ENCODE results near the gene MUC16. TPM values are rescaled to one million over a fixed set of nuclear protein-coding genes. Genes with fewer than 3 reads are reported as not detected.

MUC16 gene
- total and polyA plus RNA-seq, 4 donors, result under 0.01 TPM; not detected in 3

GRCh38 chr19:9010693-9011092, 484 bp upstream of the MUC16 start:
- H3K27me3 ChIP-seq (ENCODE audit: control insufficient read depth in 4 of 4, insufficient read depth in 4 of 4, low read length in 3 of 4), result peaks cover 0 to 3% (median 0%) of the 10 kb centered on the region in 4 donors
- H3K4me1 ChIP-seq (ENCODE audit: control insufficient read depth in 4 of 4, insufficient read depth in 4 of 4, low read length in 3 of 4), result no peaks in the 10 kb centered on the region
- H3K9me3 ChIP-seq (ENCODE audit: control insufficient read depth in 4 of 4, low read length in 3 of 4), result no peaks in the 10 kb centered on the region
- 69% methylated on average over 12 of the region's 12 CpGs for WGBS
- H3K9ac ChIP-seq (ENCODE audit: low read depth in 1 of 2, low read length in 2 of 2), result no peak overlapping the region
- H3K36me3 ChIP-seq (ENCODE audit: control insufficient read depth in 4 of 4, insufficient read depth in 3 of 4, low read depth in 1 of 4, low read length in 3 of 4), result no peaks in the 10 kb centered on the region
- no peak for TF ChIP-seq JUND (IDR thresholded peaks at IDR 0.05)
- TF ChIP-seq ZBTB33 (IDR thresholded peaks at IDR 0.05), result no peak
- no peak for TF ChIP-seq HNF4G (IDR thresholded peaks at IDR 0.05)
- no peak overlapping the region for H3K4me3 ChIP-seq (ENCODE audit: low read depth in 1 of 3, low read length in 3 of 3)
- no peak for DNase-seq (ENCODE audit: low spot score)
- no peak overlapping the region for H3K27ac ChIP-seq (ENCODE audit: low read depth in 1 of 2, low read length in 2 of 2)

DNA sequence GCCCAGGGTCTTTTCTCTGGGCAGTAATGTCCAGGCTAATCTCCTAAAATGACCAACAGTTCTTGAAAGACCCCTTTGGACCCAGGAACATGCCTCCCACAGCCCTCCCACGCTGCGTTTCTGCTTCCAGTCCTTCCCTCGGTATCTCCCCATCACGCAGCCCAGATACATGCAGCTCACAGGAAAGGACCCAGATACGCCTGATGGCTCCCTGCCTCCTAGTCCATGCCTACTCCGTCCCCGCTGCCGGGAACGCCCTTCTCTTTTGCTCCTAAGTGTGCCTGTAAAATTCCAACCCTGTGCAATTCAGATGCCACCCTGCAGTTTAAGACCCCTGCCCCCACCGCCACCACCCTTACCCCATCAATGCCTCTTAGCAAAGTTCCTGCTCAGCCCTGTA, 778 bp downstream of the MUC16 start:
- WGBS, result 70% methylated on average over 10 of the region's 10 CpGs
- no peaks in the 10 kb centered on the region for H3K36me3 ChIP-seq (ENCODE audit: control insufficient read depth in 4 of 4, insufficient read depth in 3 of 4, low read depth in 1 of 4, low read length in 3 of 4)
- TF ChIP-seq NR2F2 (IDR thresholded peaks at IDR 0.05) (no peak), FOXA2 (IDR thresholded peaks at IDR 0.05) (no peak), ZBTB33 (IDR thresholded peaks at IDR 0.05) (no peak), RXRA (IDR thresholded peaks at IDR 0.05) (no peak), GABPA (IDR thresholded peaks at IDR 0.05 in 1 of 2, conservative IDR thresholded peaks at IDR 0.05 in 1 of 2) (no peak), HNF4A (conservative IDR thresholded peaks at IDR 0.05) (no peak), YY1 (IDR thresholded peaks at IDR 0.05) (no peak), TAF1 (conservative IDR thresholded peaks at IDR 0.05) (no peak), CTCF (IDR thresholded peaks at IDR 0.05; ENCODE audit: low read depth, low read length, missing input control) (no peak), EGR1 (IDR thresholded peaks at IDR 0.05; ENCODE audit: low read depth in 2 of 2) (no peak), REST (IDR thresholded peaks at IDR 0.05) (no peak), ATF3 (IDR thresholded peaks at IDR 0.05) (no peak), RAD21 (IDR thresholded peaks at IDR 0.05) (no peak), HNF4G (IDR thresholded peaks at IDR 0.05) (no peak), FOXA1 (IDR thresholded peaks at IDR 0.05) (no peak)
- H3K27me3 ChIP-seq (ENCODE audit: control insufficient read depth in 4 of 4, insufficient read depth in 4 of 4, low read length in 3 of 4), result peaks cover 0 to 3% (median 0%) of the 10 kb centered on the region in 4 donors
- H3K9me3 ChIP-seq (ENCODE audit: control insufficient read depth in 4 of 4, low read length in 3 of 4), result peaks cover 0 to under 1% (median 0%) of the 10 kb centered on the region in 4 donors
- no peak overlapping the region for H3K27ac ChIP-seq (ENCODE audit: low read depth in 1 of 2, low read length in 2 of 2)
- H3K9ac ChIP-seq (ENCODE audit: low read depth in 1 of 2, low read length in 2 of 2), result no peak overlapping the region
- no peak overlapping the region for H3K4me3 ChIP-seq (ENCODE audit: low read depth in 1 of 3, low read length in 3 of 3)
- no peak for DNase-seq (ENCODE audit: low spot score)
- H3K4me1 ChIP-seq (ENCODE audit: control insufficient read depth in 4 of 4, insufficient read depth in 4 of 4, low read length in 3 of 4), result no peaks in the 10 kb centered on the region

Data from liver (tissue), 9 donors.